ENCODE results near the gene TLE2.
"Not testable (repeated sequence)": the region's sequence is repeated elsewhere in the genome, so short reads cannot be mapped to it uniquely, and the experiment has no call there.

The TLE2 gene

DNA sequence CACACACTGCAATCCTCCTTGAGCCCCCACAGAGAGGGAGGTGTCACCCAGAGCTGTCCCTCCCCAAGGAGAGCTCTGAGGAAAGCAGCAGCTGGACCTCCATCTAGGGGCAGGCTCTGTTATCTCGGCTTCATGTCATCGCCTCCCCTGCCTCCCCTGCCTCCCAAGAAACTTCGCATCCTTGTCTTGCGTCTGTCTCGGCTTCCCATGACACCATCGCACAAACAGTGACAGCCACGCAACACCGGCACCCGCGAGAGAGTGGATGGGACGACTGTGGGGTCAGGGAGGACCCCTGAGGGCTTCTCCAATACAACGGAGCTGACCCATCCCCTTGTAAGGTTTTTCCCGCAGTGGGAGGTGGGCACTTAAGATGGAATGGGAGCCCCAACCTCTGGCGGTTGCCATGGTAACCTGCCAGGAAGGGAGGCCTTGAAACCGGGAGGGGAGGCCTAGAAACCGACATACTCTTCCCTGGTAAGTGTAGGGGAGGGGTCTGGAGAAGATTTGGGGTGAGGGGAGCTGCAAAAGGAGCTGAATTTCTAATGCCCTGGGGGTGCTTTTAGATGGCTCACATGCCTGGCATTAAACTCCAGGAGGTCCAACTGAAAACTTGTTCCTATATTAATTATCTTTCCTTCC lies 16.3 kb downstream of the TLE2 start:
- DNase-seq, result no peak

DNA sequence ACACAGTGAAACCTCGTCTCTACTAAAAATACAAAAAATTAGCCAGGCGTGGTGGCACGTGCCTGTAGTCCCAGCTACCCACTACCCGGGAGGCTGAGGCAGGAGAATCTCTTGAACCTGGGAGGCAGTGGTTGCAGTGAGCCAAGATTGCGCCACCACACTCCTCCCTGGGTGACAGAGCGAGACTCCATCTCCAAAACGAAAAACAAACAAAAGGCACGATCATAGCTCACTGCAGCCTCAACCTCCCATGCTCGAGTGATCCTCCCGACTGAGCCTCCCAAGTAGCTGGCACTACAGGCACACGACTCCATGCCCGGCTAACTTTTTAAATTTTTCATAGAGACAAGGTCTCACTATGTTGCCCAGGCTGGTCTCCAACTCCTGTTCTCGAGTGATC lies 17.0 kb downstream of the TLE2 start:
- not testable (repeated sequence) for DNase-seq

DNA sequence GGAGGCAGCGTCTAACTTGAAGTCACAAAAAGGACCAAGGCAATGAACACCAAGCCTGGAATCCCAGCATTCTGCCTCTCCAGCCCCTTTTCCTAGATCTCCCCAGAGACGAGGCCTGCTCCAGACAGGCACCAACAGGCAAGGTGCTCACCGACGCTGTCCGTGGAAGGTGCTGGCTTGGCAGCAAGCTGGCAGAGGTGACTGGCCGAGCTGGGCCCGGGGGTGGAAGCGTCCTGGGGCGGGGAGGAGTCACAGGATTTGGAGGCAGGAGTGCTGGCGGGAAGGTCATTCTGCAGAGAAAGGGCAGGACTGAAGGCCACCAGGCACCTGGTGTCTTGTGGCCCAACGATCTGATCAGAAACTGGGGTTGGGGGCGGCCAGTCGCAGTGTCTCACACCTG lies 18.2 kb downstream of the TLE2 start:
- DNase-seq, result no peak

DNA sequence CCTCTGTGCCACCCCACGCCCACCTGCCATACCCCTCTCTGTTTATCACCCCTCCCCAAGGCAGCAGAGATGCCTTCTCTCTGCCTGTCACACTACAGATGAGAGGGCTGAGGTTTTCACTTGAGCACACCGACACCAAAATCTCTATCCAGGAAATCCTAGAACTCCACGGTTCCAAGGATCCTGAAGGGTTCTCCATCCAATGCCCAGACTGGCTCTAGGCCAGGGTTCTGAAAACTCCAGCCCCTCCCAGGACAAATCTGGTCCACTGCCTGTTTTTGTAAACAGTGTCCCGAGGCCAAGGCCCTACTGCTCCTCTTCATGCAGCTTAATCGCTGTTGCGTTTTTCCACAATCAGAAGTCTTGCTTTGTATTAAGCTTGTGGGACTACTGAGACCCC lies 20.1 kb downstream of the TLE2 start:
- DNase-seq, result no peak

DNA sequence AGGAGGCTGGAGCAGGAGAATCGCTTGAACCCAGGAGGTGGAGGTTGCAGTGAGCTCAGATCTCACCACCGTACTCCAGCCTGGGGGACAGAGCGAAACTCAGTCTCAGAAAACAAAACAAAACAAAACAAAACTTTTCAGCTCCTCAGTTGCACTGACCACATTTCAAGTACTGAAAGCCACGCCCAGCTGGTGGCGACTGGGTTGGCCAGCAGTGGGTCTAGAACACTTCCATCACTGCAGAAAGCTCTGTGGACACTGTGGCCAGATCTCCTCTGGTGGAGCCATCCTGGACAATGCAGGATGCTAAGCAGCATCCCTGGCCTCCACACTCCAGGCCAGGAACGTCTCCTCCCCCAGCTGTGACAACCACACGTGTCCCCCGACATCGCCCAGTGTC lies 21.1 kb downstream of the TLE2 start:
- no peak for DNase-seq

DNA sequence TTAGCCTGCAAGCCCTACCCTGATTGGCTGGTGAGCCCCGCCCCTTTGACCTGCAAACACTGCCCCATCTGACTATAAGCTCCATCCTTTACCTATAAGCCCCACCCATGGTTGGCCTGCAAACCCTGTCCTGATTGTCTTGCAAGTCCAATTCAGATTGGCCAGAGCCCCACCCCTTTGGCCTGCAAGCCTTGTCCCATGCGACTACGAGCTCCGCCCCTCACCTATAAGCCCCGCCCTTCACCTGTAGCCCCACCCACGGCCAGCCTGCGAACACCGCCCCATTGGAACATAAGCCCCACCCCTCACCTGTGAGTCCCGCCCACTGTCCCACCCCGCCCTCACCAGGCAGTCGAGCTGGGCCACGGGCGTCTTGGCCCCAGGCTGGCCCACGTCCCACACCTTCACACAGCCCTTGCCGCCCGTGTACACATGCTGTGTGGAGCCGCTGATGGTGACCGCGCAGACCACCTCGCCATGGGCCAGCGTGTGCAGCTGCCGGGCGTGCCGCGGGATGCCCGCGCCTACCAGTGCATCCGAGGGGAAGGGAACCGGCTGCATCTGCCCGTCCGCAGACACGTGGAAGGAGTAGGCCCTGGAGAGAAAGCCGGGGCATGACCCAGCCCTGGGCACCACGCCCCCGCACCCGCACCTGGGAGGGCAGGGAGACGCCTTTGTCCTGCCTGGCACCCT lies 22.9 kb downstream of the TLE2 start:
- DNase-seq, result no peak

DNA sequence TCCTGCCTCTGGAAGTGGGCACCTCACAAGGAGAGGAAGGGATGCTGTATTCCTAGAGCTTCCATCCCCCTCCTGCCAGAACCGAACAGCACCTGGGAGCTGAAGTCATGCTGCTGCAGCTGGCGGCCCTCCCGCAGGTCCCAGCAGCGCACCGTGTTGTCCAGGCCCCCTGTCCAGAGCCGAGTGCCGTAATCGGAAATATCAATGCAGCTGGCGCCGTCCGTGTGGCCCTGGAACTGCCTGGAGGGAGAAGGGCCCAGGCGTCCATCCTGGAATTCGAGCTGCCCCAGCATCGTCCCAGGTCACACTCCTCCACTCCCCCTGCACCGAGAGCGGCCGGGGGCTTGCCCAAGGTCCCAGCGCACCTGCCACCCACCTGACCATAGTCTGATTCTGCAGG lies 23.7 kb downstream of the TLE2 start:
- DNase-seq, result no peak

DNA sequence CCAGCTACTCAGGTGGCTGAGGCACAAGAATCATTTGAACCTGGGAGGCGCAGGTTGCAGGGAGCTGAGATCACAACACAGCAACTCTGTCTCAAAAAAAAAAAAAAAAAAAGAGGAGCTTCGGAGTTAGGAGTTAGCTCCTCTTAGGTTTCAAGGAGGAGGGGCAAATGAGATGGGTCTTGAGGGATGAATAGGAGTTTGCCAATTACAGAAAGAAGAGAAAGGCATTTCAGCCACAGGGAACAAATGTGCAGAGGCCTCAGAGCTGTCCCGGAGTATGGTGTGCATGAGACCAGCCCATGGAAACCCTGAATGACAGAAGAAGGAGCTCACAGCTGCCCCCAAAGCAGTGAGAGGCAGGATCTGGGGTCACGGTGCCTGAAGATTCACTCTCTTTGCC lies 24.6 kb downstream of the TLE2 start:
- no peak for DNase-seq

DNA sequence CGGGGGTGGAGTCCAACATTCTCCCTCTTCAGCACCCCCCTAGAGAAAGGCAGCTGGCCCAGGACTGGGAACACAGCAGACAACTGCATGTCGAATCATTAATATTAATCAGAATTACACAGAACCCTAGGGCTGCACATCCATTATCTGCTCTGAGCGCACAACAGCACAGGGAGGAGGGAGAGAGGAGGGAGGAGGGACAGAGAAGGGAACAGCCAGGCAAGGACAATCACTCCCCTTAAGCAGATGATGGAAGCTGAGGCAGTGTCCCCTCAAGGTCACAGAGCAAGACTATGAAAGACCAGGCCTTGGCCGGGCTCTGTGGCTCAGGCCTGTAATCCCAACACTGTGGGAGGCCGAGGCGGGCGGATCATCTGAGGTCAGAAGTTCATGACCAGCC lies 26.0 kb downstream of the TLE2 start:
- no peak for DNase-seq

DNA sequence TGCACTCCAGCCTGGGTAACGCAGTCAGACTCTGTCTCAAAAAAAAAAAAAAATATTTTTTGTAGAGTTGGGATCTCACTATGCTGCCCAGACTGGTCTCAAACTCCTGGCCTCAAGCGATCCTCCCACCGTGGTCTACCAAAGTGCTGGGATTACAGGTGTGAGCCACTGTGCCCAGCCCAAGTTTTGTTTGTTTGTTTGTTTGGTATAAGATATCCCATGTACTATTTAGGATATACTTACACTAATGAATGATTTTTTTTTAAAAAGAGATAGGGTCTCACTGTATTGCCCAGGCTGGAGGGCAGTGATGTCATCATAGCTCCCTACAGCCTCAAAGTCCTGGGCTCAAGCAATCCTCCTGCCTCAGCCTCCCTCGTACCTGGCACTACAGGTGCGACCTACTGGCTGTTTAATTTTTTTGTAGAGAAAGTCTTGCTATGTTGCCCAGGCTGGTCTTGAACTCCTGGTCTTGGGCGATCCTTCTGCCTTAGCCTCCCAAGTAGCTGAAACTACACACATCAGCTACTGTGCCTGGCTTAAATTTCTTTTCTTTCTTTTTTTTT lies 27.8 kb downstream of the TLE2 start:
- DNase-seq, result no peak

DNA sequence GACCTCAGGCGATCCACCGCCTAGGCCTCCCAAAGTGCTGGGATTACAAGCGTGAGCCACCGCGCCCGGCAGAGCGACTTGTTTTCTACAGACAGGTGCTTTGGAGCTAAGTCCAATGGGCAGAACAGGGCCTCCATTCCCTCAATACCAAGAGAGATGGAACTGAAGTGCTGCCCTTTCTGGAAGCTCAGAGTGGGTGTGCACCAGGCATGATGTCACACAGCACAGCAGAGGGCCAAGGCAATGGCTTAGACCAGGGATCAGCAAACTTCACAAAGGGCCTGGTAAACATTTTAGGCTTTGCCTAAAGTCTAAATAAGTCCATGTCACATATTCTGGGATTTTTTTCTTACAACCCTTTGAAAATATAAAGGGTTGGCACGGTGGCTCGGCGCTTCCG lies 30.4 kb downstream of the TLE2 start:
- no peak for DNase-seq

DNA sequence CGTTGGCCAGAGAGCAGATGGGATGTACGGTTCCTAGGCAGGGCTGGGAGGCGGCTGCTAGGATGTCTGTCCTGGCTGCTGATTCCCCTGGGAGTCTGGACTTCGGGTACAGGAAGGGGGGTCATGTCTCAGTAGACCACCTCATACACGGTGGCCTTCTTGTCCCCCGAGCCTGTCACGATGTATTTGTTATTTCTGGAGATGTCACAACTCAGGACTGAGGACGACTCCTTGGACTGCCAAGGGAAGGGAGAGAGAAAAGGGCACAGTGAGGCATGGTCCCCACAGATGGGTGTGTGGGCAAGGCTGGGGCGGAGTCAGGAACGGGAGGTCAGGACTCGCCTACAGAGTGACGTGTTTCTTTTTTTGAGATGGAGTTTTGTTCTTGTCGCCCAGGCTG lies 31.4 kb downstream of the TLE2 start:
- no peak for DNase-seq

DNA sequence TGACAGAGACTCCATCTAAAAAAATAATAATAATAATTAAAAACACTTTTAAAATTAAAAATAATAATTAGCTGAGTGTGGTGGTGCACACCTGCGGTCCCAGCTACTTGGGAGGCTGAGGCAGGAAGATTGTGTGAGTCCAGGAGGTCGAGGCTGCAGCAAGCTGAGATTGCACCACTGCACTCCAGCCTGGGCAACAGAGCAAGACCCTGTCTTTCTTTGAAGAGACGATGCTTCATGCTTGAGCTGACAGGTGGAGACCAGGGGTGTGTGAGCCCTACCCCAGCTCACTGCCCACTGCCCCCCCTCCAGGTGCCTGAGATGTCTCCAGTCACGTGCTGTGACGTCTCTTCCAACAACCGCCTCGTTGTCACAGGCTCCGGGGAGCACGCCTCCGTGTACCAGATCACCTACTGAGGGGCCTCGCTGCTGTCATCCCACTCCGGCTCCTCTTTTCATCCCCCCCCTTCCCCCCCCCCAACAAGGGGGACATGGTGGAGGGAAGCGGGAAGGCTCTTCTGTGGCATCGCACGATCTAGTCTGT lies 34.4 kb downstream of the TLE2 start:
- DNase-seq, result no peak

DNA sequence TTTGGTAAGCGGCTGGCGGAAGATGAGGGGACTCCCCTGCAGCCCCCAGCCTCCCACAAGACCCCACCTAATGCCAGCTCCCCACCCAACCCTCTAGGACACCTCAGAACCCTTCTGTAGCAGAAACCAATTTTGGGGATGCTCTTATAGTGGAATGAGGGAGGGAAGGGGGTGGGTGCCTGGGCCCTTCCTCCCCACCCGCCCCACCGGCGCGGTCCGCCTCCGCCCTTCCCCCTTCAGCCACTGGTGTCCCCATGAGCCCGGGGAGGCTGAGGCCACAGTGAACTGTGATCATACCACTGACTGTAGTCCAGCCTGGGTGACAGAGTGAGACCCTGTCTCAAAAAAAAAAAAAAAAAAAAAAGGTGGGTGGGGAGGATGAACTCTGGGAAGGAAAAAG lies 35.5 kb downstream of the TLE2 start:
- no peak for DNase-seq

DNA sequence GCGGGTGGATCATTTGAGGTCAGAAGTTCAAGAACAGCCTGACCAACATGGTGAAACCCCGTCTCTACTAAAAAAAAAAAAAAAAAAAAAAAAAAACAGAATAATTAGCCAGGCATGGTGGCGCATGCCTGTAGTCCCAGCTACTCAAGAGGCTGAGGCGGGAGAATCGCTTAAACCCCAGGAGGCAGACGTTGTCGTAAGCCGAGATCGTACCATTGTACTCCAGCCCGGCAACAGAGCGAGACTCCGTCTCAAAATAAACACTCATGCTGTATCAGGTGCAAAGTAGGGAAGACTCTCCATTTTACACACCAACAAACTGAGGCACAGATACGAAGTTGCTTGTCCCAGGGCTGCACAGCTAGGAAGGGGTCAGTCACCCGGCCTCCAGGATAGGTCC lies 36.1 kb downstream of the TLE2 start:
- DNase-seq, result no peak

DNA sequence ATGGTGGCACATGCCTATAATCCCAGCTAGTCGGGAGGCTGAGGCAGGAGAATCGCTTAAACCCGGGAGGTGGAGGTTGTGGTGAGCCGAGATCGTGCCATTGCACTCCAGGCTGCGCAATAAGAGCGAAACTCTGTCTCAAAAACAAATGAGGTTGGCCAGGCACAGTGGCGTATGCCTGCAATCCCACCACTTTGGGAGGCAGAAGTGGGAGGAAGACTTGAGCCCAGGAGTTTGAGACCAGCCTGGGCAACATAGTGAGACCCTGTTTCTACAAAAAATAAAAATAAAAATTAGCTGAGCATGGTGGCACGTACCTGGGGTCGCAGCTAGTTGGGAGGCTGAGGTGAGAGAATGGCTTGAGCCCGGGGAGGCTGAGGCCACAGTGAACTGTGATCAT lies 36.7 kb downstream of the TLE2 start:
- DNase-seq, result not testable (repeated sequence)

DNA sequence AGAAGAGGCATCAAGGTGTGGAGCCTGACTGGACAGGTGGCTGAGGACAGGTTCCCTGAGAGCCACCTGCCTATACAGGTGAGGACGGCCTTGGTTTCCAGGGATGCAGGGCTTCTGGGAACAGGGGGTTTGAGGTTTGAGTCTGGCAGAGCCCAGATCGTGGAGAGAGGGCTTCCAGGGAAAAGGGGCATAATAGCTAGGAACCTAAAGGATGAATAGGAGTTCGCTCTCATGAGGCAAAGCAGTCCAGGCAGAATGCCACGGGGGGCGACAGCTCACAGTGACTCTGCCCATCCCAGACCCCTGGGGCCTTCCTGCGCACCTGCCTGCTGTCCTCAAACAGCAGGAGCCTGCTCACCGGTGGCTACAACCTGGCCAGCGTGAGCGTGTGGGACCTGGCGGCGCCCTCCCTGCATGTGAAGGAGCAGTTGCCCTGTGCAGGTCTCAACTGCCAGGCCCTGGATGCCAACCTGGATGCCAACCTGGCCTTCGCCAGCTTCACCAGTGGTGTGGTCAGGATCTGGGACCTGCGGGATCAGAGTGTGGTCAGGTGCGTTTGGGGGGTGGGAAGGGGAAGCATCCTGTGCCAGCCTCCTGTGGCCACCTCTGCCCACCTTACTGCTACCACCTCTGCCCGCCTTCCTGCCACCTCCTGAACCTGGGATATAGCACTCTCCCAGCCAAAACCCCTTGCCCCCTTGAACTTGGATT lies 39.7 kb downstream of the TLE2 start:
- DNase-seq, result no peak

DNA sequence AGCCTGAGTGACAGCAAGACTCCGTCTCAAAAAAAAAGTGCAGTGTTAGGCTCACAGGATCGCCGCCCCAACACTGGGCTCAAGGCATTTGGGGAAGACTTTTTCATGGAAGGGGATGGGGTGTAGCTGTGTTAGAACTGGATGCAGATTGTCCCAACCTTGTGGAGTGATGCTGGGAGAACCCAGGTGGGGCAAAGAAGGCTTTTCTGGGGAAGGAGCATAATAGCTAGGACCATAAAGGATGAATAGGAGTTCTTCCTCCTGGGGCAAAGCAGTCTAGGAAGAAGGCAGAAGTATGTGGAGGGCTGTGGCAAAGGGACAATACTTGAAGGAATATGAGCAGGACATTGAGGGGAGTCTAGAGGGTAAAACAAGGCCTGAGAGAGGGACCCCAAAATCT lies 40.5 kb downstream of the TLE2 start:
- DNase-seq, result no peak

DNA sequence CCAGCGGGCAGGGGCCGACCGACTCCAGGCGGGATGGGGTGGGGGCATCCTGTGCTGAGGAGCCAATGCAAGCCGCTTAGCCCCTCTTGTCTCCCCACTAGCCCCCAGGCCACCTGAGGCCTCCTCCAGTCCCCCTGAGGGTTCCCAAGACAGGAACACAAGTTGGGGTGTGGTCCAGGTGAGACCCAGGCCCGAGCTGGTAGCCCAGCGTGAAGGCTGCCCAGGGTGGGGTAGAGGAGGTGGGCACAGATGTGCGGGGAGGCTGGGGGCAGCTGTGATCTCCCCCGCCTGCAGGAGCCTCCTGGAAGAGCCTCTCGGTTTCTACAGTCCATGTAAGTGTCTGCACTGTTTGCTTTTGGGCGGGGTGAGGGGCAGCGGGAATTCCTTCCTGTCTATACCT lies 41.3 kb downstream of the TLE2 start:
- no peak for DNase-seq

DNA sequence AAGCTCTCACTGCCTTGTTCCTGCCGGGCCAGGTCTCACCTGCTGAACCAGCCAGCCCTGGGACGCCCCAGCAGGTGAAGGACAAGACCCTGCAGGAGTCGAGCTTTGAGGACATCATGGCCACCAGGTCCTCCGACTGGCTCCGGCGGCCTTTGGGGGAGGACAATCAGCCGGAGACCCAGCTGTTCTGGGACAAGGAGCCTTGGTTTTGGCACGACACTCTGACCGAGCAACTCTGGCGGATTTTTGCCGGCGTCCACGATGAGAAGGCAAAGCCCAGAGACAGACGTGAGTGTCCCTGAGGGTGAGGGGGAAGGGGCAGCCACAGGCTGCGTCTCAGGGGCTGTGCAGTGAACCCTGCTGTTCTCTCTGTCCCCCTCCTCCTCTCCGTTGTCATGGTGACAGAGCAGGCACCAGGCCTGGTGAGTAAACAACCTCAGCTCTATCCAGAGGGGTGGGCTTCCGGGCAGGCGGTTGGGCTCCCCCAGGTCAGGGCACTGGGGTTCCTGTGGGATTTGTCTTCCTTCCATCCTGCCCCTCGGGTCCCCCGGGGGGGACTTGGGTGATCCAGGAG lies 42.0 kb downstream of the TLE2 start:
- peak; percentile 55 for DNase-seq

DNA sequence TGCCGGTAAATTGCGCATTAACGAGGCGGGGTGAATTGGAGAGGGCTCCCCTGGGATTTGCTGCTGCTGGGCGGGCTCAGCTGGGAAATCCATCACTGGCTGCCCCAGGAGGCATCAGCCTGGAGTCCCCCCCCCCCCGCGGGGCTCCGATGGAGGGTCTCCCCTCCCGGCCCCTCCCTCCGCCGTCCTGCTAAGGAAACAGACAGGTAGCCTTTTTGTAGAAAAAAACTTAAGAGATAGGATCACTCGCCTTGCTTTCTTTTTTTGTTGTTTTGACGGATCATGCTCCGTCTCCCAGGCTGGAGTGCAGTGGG lies 44.9 kb downstream of the TLE2 start:
- no peak for DNase-seq

DNA sequence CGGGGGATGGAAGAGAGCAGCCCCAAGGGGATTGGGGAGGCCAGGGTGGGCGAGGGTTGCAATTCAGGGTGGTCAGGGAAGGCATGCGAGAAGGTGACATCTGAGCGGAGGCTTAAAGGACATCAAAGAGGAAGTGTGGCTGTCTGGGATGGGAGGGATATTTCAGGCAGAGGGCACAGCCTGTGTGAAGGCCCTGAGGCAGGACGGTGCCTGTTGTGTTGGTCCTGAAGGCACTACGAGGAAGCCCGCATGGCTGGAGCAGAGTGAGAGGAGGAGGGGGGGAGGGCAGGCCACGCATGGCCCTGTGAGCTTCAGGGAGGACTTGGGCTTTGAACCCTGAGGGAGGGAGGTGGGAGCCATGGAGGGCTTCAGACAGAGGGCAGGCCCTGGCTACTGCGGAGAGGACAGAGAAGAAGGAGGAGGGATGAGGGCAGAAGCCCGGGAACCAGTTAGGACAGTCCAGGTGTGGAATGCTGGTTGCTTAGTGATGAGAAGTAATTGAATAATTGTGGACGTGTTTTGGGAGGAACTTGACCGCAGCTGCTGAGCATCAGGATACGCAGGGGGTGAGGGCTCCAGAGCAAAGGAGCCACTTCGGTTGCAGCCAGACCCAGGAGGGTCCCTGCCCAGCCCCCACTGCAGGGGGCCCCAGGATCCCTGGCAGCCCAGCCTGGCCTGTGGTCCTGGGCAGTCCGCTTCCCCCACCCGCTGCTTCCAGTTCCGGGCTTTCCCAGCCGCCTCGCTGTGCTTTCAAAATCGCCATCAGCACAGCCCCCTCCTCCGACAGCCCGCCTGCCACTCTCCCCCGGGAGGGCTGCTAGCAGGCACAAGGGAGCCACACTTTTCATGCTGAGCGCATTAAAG lies 45.5 kb downstream of the TLE2 start:
- DNase-seq, result peak; percentile 93

DNA sequence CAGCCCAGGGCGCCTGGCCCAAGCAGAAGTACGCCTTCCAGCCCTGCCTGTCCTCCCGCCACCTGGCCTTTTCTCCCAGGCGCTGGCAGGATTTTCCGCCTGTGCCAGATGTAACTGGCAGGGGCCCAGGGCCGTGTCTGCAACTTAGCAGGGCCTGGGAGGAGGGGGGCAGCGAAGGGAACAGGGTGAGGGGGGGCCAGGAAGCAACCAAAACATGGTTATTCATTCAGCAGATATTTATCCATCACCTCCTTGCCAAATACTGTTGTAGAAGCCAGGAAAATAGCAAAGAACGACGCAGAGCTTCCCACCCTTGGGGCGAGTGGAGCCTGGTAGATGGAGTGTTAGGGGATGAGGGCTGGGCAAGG lies 46.1 kb downstream of the TLE2 start:
- DNase-seq, result peak; percentile 96
